HG03439 (cell line): ENCODE results near the gene RFPL3.

Experiments used
- ATAC-seq: cut with Tn5 transposase; IDR thresholded peaks from one replicate; pipeline ENCODE4 v1.9.1; 2021; ENCODE audit warnings: mild to moderate bottlenecking, moderate library complexity; ENCODE audit not compliant: unreplicated experiment

Gene RFPL3

GRCh38 chr22:32410459-32410858 lies 52.8 kb downstream of the RFPL3 start:
- no peak for ATAC-seq
